GM18511 (cell line): ENCODE measurements around the gene STPG2.
"Not testable (repeated sequence)": the region's sequence is repeated elsewhere in the genome, so short reads cannot be mapped to it uniquely, and the experiment has no call there.

Experiments used
- ATAC-seq: cut with Tn5 transposase; IDR thresholded peaks from one replicate; pipeline ENCODE4 v1.9.1; 2021; ENCODE audit warnings: mild to moderate bottlenecking, moderate library complexity; ENCODE audit not compliant: unreplicated experiment

STPG2 gene

DNA sequence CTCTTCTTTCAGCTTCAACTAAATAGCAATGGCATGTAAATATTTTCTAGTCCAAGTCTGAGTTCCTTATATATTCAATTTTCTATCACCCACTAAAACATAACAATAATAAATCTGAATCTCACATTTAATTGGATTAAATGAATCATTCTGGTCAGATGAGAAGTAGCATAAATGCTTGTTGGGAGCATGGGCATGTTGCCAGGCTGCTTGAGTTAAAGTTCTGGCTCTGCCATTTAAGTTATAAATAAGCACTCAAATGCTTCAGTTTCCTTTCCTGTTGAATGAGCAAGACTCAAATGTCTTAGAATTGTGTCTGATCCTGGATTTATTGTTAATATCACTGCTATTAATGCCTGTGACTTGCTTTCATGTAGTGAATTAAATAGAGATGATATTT, 496.3 kb downstream of the STPG2 start:
- no peak for ATAC-seq

DNA sequence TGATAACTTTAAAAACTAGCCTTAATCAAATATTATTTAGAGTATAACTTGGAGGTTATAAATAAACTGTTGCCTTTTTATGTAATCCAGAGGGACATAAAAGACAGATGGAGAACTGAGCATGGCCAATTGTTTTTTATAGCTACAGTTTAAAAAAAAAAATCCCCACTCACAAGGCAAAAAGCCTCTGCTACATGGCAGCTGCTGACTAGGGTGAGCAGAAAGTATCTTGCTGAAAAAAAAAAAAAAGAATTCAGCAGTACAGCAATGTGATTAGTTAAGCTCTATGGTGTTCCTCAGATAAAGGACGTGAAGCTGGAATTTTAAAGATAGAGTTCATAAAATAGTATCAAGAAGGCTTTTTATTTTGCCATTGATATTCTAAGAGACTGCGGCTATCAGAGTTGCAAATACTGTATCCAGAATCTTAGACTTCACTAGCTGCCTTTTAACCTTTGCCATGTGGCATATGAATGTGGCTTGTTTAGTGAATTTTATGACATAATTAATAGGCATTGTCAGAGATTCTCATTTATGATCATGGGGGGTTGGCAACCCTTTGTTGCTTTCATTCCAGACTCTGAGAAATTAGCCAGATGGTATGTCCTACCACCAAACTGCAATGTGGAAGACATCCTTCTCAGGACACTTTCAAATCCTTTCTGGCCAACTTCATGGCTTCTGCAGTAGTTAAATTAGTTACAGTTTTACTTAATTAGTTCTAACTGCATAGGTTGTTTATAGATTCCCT, 498.0 kb downstream of the STPG2 start:
- no peak for ATAC-seq

DNA sequence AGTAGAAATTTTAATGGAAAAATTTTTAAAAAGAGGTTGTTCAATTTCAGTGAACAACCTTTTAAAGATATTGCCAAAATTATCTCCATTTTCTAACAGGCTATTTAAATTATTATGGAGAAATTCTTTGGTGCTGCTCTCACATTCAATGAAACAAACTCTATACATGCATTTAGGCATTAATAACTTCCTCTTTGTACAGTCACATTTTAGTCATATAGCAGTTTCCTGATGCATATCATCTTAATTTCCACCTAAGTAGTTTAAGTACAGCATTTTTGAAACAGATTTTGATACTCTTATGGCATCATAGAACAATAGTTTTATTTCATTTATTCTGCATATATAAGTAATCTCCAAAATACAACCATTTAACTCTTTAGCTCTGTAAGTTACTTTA, 500.1 kb downstream of the STPG2 start:
- ATAC-seq: no peak

DNA sequence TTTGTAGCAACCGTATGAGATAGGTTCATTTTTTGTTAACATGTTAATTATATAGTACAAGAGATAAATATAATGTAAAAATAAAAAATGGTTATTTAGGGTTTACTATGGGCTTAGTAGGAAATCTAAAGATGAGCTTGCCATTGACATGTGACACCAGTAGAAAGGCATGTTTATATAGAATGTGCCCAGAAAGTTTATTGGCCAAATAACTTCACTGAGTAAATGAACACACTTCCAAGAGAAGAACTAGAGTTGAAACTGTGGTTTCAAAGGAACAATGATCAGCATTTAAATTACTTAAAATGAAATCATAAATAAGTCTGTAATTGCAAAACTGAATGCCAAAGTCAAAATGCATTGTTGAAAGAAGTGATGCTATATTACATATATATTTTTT, 503.3 kb downstream of the STPG2 start:
- ATAC-seq: no peak

DNA sequence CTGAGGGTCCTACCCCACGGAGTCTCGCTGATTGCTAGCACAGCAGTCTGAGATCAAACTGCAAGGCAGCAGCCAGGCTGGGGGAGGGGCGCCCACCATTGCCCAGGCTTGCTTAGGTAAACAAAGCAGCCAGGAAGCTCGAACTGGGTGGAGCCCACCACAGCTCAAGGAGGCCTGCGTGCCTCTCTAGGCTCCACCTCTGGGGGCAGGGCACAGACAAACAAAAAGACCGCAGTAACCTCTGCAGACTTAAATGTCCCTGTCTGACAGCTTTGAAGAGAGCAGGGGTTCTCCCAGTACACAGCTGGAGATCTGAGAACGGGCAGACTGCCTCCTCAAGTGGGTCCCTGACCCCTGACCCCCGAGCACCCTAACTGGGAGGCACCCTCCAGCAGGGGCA, 509.4 kb downstream of the STPG2 start:
- ATAC-seq: not testable (repeated sequence)

DNA sequence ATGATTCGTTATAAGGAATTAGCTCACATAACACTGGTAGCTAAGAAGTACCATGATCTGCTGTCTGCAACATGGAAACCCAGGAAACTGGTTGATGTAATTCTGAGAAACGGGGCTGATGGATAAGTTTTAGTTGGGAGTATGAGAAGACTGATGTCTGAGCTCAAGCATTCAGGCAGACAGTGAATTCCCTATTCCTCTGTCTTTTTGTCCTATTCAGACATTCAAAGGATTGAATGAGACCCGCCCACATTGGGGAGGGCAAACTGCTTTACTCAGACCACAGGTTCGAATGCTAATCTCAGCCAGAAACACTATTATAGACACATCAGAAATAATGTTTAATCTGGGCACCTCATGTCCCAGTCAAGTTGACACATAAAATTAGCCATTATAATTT, 515.5 kb downstream of the STPG2 start:
- no peak for ATAC-seq

DNA sequence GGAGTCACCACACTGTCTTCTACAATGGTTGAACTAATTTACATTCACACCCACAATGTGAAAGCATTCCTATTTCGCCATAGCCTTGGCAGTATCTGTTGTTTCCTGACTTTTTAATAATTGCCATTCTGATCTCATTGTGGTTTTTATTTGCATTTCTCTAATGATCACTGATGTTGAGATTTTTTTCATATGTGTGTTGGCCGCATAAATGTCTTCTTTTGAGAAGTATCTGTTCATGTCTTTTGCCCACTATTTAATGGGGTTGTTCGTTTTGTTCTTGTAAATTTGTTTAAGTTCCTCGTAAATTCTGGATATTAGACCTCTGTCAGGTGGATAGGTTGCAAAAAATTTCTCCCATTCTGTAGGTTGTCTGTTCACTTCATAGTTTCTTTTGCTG, 519.1 kb downstream of the STPG2 start:
- ATAC-seq: no peak

DNA sequence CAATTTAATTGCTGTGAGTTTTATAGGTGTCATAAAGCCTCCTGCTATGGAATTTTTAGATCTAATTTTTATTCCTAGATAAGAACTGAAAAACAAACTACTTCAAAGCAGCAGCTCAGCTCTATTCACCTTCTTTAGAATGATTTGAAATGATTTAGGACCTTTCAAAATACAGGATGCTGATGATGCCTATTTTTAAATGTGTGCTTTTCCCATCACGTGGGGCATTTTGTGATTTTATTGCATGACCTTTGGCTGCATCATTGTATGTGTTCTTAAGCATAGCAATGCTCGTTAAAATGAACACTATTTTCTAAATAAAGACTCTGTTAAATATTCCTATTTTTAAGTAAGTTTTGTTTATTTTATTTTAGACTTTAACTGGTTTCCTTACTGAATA, 537.3 kb downstream of the STPG2 start:
- no peak for ATAC-seq

DNA sequence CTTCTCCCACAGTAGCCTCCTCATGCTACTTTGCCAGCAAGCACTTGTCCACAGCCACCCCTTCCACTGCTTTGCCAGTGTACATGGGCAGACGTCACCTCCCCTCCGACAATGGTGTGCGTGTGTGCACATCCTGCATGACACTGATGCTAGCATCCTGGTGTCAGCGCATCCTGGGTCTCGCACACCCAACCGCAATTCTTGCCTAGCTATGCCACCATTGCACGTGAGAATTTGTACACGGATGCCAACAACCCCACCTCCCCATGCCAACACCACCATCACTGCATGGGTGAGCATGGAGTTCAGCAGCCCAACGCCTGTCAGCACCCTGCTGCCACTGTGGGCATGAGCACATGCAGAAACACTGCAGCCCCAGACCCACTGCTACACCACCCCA, 550.0 kb downstream of the STPG2 start:
- ATAC-seq: no peak

DNA sequence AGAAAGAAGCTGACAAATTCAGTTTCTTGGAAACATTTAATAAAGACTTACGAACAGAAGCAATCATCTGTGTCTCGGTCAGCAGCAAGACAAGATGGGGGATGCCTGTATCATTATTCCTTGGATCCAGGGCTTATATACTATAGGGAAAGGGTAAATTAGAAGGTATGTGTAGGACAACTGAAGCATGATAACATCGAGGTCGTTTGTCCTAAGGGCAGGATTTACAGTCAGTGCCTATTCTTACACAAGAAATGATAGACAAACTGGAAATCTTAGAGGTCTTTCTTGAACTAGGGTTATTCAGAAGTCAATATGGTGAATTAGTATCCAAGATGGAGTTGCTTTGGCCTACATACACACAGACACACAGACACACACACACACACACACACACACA, 553.0 kb downstream of the STPG2 start:
- no peak for ATAC-seq

DNA sequence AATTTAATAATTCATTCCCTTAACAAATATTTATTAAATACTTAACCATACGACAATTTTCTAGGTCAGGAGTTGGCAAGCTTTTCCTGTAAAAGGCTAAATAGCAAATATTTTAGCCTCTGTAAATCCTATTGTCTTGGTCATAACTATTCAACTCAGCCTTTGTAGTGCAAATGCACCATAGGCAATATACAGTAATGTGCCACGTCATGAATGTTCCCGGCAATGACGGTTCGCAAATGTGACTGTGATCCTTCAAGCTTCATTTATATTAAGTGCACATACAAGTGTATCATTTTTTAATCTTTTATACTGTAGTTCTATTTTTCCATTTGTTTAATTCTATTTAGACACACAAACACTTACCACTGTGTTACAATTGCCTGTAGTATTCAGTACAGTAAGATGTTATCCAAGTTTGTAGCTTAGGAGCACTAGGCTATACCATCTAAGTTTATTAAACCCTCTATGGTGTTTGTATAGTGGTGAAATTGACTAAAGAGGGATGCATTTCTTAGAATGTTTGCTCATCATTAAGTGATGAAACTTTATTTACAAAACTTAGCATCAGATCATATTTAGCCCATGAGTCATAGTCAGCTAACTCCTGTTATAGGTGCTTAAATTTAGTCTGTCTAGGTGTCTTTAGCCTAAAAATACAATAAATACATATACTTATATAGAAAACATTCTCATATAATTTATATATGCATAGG, 553.6 kb downstream of the STPG2 start:
- ATAC-seq: no peak

DNA sequence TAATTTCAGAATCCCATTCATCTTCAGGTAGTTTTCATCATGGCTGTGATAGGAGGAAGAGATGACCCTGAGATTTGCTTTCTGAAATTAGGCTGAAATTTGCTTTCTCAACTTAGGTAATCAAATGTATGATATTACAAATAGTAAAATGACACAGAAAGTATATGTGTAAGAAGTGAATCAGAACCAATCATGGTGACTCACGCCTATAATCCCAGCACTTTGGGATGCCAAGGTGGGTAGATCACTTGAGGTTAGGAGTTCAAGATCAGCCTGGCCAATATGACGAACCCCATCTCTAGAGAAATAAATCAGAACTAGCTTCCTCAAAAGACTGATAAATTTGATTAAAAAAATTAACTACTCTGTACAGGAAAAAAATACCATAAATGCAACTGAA, 555.4 kb downstream of the STPG2 start:
- ATAC-seq: no peak

DNA sequence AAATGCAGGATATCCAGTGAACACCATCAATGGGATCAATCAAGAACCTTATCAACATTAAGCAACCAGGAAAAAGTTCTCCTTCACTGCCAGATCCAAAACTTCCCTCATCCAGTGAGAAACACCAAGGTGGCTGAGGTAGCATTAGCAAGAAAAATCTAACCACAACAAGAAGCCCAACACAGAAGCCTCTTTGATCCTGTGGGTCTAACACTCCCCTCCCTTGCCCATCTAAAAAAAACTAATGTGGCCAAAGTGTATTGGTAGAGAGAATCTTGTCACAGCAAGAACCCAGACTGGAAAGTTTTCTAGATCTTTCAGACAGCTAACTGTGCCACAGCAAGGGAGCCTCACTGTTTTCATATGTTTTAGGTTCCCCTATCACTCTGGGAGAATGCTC, 558.0 kb downstream of the STPG2 start:
- no peak for ATAC-seq

DNA sequence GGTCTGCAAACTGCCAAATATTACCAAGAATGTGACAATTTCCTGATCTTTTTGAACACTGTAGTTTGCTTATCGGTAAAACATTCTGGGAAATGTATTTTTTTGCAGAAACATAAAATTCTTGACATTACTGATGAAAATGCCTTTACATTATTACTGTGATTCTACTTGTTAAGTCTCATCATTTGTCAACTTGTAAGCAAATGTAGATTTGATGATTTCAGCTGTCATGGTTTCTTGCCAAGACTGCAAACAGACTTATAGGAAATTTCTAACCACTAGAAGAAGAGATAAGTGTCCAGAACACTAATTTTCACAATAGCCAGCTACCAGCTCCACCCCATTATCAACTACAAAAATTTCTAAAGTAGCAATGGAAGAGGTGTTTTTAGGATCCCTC, 560.4 kb downstream of the STPG2 start:
- no peak for ATAC-seq

DNA sequence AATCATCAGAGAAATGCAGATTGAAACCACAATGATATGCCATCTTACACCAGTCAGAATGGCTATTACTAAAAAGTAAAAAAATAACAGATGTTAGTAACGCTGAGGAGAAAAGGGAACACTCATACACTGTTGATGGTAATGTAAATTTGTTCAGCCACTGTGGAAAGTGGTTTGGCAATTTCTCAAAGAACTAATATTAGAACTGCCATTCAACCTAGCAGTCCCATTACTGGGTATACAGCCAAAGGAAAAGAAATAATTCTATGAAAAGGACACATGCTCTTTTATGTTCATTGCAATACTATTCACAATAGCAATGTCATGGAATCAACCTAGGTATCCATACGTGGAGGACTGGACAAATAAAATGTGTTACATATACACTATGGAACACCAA, 566.3 kb downstream of the STPG2 start:
- no peak for ATAC-seq

DNA sequence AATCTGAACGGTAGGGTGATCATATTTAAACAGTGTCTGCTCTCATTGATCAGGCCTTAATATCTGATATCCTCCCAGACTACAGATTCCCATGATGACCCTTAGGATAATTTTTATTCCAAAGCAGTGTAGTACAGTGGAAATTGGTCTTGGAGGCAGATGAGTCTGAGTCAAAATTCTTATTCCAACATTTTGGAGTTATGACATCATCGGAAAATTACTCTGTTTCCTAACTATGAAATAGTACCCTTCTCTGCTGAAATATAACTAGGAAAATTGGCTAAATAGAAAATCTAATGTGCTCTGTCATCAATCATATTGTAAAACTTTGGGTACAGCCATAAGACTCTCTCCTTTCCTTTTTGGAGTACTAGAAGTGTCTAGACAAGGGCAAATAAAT, 583.3 kb downstream of the STPG2 start:
- no peak for ATAC-seq

DNA sequence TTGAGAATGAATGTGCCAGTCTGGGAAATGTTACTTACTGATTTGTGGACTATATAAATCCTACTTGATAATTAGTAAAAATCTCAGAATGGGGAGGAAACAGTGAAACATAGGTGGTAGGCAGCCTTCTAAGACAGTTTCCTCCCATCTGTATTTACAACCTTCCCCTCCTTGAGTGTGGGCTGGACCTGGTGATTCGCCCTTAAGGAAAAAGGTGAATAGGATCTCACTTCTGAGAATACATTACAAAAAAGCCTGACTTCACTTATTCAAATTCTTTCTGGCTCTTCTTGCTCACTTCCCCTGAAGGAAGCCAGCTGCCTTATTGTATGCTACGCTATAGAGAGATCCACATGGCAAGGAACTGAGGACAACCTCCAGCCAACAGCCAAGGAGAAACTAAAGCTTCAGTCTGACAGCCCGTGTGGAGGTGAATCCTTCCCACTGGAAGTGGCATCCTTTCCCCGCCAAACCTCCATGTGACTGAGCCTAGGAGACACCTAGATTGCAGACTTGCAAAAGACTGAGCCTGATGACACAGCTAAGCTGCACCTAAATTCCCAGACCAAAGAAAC, 585.0 kb downstream of the STPG2 start:
- no peak for ATAC-seq

DNA sequence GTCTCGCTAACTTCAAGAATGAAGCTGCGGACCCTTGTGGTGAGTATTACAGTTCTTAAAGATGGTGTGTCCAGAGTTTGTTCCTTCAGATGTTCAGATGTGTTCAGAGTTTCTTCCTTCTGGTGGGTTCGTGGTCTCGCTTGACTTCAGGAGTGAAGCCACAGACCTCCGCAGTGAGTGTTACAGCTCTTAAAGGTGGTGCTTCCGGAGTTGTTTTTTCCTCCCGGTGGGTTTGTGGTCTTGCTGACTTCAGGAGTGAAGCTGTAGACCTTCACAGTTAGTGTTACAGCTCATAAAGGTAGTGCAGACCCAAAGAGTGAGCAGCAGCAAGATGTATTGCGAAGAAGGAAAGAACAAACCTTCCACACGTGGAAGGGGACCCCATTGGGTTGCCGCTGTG, 592.6 kb downstream of the STPG2 start:
- ATAC-seq: not testable (repeated sequence)

DNA sequence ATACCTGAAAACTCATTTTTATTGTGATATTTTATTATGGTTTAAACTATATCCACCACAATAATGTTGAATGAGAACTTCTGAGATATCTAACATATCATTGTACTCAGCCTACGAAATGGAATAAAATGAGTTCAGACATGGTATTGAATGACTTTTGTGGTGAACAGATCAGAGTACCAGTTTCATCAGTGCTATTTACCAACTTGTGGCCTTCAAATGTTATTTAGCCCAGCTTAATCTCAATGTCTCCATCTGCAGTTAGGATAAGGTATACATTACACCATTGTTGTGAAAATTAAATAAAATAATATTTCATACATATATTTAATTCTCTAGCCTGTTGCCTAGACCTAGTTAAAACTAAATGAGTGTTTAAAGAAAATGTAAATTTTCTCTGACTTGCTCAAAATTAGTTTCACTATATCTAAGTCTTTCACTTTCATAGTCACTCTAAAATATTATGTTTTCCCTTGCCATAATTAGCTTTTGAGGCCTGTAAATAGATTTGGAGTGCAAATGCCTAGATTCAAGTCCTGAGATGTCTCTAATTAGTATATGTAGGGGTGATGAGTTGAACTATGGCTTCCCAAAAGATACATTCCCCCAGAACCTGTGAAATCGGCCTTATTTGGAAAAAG, 594.2 kb downstream of the STPG2 start:
- peak; percentile 47 for ATAC-seq

DNA sequence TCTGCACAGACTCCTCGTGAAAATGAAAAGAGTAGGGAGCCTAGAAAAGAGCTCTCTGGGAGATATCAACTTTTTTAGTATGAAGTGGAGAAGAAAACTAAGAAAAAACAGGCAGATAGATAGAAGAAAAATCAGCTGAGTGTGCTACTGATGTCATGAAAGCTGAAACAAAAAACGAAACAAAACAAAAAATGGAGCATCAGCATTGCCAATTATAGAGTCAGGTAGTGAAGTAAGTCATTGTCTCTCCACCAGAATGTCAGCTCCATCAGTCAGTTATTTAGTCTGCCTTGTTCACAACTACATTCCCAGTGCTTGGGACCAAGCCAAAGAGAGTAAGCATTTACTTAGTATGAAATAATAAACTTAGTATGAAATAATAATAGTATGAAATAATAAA, 595.1 kb downstream of the STPG2 start:
- ATAC-seq: no peak

DNA sequence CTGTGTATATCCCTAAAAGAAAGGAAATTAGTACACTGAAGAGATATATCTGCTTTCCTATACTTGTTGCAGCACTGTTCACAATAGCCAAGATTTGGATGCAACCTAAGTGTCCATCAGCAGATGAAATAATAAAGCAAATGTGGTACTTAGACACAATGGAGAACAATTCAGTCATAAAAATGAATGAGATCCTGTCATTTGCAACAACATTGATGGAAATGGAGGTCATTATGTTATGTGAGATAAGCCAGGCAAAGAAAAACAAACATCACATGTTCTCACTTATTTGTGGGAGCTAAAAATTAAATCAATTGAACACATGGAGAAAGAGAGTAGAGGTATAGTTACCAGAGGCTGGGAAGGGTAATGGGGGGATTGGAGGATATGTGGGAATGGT, 611.9 kb downstream of the STPG2 start:
- ATAC-seq: no peak

DNA sequence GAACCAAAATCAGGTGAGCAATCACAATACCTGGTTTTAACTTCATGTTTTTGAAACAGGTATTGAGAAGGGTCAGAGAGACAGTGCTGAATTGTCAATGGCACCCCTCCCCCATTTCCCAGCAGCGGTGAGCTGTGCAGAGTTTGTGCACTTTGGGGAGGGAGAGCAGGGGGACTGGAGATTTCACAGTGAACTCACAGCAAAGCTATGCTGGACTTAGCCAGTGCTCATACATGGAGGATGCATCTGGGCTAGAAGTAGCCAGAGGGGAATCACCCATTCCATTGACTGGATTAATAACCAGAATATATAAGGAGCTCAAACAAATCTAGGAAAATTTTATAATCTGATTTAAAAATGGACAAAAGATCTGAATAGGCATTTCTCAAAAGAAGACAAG, 612.6 kb downstream of the STPG2 start:
- ATAC-seq: no peak
